Measurements from ENCODE around the gene COMT. TPM values are rescaled to one million over a fixed set of nuclear protein-coding genes. Genes with fewer than 3 reads are reported as not detected.
"Not testable (repeated sequence)": the region's sequence is repeated elsewhere in the genome, so short reads cannot be mapped to it uniquely, and the experiment has no call there.

COMT gene
- total and polyA plus RNA-seq, 5 donors = 69.6 to 102 (median 85.1) TPM

GRCh38 chr22:19930551-19931486 lies 10.8 kb upstream of the COMT start:
- Histone ChIP-seq H3K27me3 (ENCODE audit: control insufficient read depth, insufficient read depth) (no peaks in the 10 kb centered on the region), H3K9me3 (ENCODE audit: control insufficient read depth, low read length) (no peaks in the 10 kb centered on the region), H3K4me1 (ENCODE audit: control insufficient read depth, insufficient read depth, low read length) (peaks cover 2% of the 10 kb centered on the region), H3K4me3 (ENCODE audit: low read length) (no peak overlapping the region), H3K27ac (ENCODE audit: low read length) (no peak overlapping the region)
- DNase-seq (peak in 1 of 3 donors; percentile 27), ATAC-seq (no peak)
- intact Hi-C loops (cut with DNase I) = no loop called here
- WGBS = 90% methylated on average over 21 of the region's 21 CpGs

- no peak for ATAC-seq
- DNase-seq = peak in 1 of 3 donors; percentile 9
- intact Hi-C loops (cut with DNase I) = no loop called here
- Histone ChIP-seq H3K27me3 (ENCODE audit: control insufficient read depth, insufficient read depth) (no peaks in the 10 kb centered on the region), H3K4me3 (ENCODE audit: low read length) (no peak overlapping the region), H3K27ac (ENCODE audit: low read length) (no peak overlapping the region), H3K9me3 (ENCODE audit: control insufficient read depth, low read length) (no peaks in the 10 kb centered on the region), H3K4me1 (ENCODE audit: control insufficient read depth, insufficient read depth, low read length) (peaks cover 2% of the 10 kb centered on the region)
- WGBS = 97% methylated on average over 8 of the region's 8 CpGs
Measured at GRCh38 chr22:19931514-19931913, 10.1 kb upstream of the COMT start.

- no peaks in the 10 kb centered on the region for H3K9me3 ChIP-seq (ENCODE audit: control insufficient read depth, low read length)
- H3K4me1 ChIP-seq (ENCODE audit: control insufficient read depth, insufficient read depth, low read length) = peaks cover 2% of the 10 kb centered on the region
- H3K4me3 ChIP-seq (ENCODE audit: low read length) = no peak overlapping the region
- DNase-seq = peak in 1 of 3 donors; percentile 66
- no peak overlapping the region for H3K27ac ChIP-seq (ENCODE audit: low read length)
- peak; percentile 60 to 78 for ATAC-seq
- WGBS = 66% methylated on average over 12 of the region's 12 CpGs
- no peaks in the 10 kb centered on the region for H3K27me3 ChIP-seq (ENCODE audit: control insufficient read depth, insufficient read depth)
- intact Hi-C loops (cut with DNase I) = no loop called here
Measured at GRCh38 chr22:19932367-19933206, 9.0 kb upstream of the COMT start.

GRCh38 chr22:19933341-19934241 lies 8.0 kb upstream of the COMT start:
- 82% methylated on average over 9 of the region's 9 CpGs for WGBS

GRCh38 chr22:19935123-19935718 lies 6.4 kb upstream of the COMT start:
- H3K4me3 ChIP-seq (ENCODE audit: low read length); H3K27me3 ChIP-seq (ENCODE audit: control insufficient read depth, insufficient read depth); ATAC-seq; H3K27ac ChIP-seq (ENCODE audit: low read length); H3K9me3 ChIP-seq (ENCODE audit: control insufficient read depth, low read length); H3K4me1 ChIP-seq (ENCODE audit: control insufficient read depth, insufficient read depth, low read length); DNase-seq: not testable (repeated sequence)
- WGBS = 91% methylated on average over 11 of the region's 11 CpGs
- intact Hi-C loops (cut with DNase I) = loop anchor here in 1 of 4 donors (5.0 kb wide), 1 partner anchor 38 kb away; no protein-coding TSS in a partner anchor

More at GRCh38 chr22:19933341-19934241, 8.0 kb upstream of the COMT start:
- ATAC-seq = no peak
- H3K4me1 ChIP-seq (ENCODE audit: control insufficient read depth, insufficient read depth, low read length) = peaks cover 2% of the 10 kb centered on the region
- no peak overlapping the region for H3K27ac ChIP-seq (ENCODE audit: low read length)
- no peak overlapping the region for H3K4me3 ChIP-seq (ENCODE audit: low read length)
- no peaks in the 10 kb centered on the region for H3K27me3 ChIP-seq (ENCODE audit: control insufficient read depth, insufficient read depth)
- peak in 1 of 3 donors; percentile 12 for DNase-seq
- intact Hi-C loops (cut with DNase I) = no loop called here
- H3K9me3 ChIP-seq (ENCODE audit: control insufficient read depth, low read length) = no peaks in the 10 kb centered on the region

- Histone ChIP-seq H3K27me3 (ENCODE audit: control insufficient read depth, insufficient read depth) (no peaks in the 10 kb centered on the region), H3K4me1 (ENCODE audit: control insufficient read depth, insufficient read depth, low read length) (peaks cover 2% of the 10 kb centered on the region), H3K27ac (ENCODE audit: low read length) (no peak overlapping the region), H3K4me3 (ENCODE audit: low read length) (no peak overlapping the region), H3K9me3 (ENCODE audit: control insufficient read depth, low read length) (no peaks in the 10 kb centered on the region)
- intact Hi-C loops (cut with DNase I) = loop anchor here in 1 of 4 donors (5.0 kb wide), 1 partner anchor 39 kb away; no protein-coding TSS in a partner anchor
- ATAC-seq (no peak), DNase-seq (no peak)
- WGBS = 81% methylated on average over 7 of the region's 7 CpGs
Measured at GRCh38 chr22:19936513-19936912, 5.1 kb upstream of the COMT start.

GRCh38 chr22:19937616-19938473 lies 3.7 kb upstream of the COMT start:
- Histone ChIP-seq H3K4me3 (ENCODE audit: low read length) (no peak overlapping the region), H3K27me3 (ENCODE audit: control insufficient read depth, insufficient read depth) (no peaks in the 10 kb centered on the region), H3K4me1 (ENCODE audit: control insufficient read depth, insufficient read depth, low read length) (peaks cover 3% of the 10 kb centered on the region), H3K9me3 (ENCODE audit: control insufficient read depth, low read length) (no peaks in the 10 kb centered on the region), H3K27ac (ENCODE audit: low read length) (no peak overlapping the region)
- ATAC-seq (no peak), DNase-seq (peak in 1 of 3 donors; percentile 9)
- intact Hi-C loops (cut with DNase I) = loop anchor here in 1 of 4 donors (5.0 kb wide), 1 partner anchor 41 kb away; no protein-coding TSS in a partner anchor
- 92% methylated on average over 16 of the region's 16 CpGs for WGBS

GRCh38 chr22:19940536-19941364 lies 822 bp upstream of the COMT start:
- Histone ChIP-seq H3K9me3 (ENCODE audit: control insufficient read depth, low read length) (no peaks in the 10 kb centered on the region), H3K27ac (ENCODE audit: low read length) (no peak overlapping the region), H3K4me1 (ENCODE audit: control insufficient read depth, insufficient read depth, low read length) (peaks cover 4% of the 10 kb centered on the region), H3K4me3 (ENCODE audit: low read length) (peak overlapping the region; percentile 92), H3K27me3 (ENCODE audit: control insufficient read depth, insufficient read depth) (no peaks in the 10 kb centered on the region)
- peak in 1 of 2 donors; percentile 12 for ATAC-seq
- peak in 1 of 3 donors; percentile 52 for DNase-seq
- 70% methylated on average over 21 of the region's 21 CpGs for WGBS
- intact Hi-C loops (cut with DNase I) = no loop called here

Measured in right cardiac atrium (tissue), 5 donors.